Measurements from ENCODE around the gene IQCH.

DNA sequence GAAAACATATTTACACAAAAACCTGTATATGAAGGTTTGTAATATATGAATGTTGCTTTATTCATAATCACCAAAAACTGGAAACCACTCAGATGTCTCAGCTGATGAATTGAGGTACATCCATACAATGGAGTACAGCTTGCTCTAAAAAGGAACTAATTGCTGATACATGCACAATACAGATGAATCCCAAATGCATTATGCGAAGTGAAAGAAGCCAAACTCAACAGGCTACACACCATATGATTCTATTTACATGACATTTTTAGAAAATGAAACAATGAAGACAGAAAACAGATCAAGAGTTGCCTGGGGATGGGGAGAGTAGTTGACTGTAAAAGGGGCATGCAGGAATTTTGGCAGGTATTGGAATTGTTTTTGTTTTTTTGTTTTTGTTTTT is 95.5 kb downstream of the IQCH start:
- TF ChIP-seq EZH2 (IDR thresholded peaks at IDR 0.05; ENCODE audit: insufficient read depth, poor library complexity, severe bottlenecking) = no peak
- no peak for TF ChIP-seq EZH2phosphoT487 (IDR thresholded peaks at IDR 0.05; ENCODE audit: insufficient read depth, low read depth)
